ENCODE results near the gene POTEI.
"Not testable (repeated sequence)": the region's sequence is repeated elsewhere in the genome, so short reads cannot be mapped to it uniquely, and the experiment has no call there.

POTEI gene

GRCh38 chr2:130454712-130455083, 54.4 kb downstream of the POTEI start:
- DNase-seq = not testable (repeated sequence)

GRCh38 chr2:130453955-130454711, 55.0 kb downstream of the POTEI start:
- not testable (repeated sequence) for DNase-seq

GRCh38 chr2:130452897-130453296, 56.2 kb downstream of the POTEI start:
- DNase-seq = not testable (repeated sequence)

- DNase-seq = peak in 1 of 5 experiments; percentile 54
These were observed 57.3 kb downstream of the POTEI start for GRCh38 chr2:130451823-130452222.

GRCh38 chr2:130451278-130451677, 57.9 kb downstream of the POTEI start:
- peak in 1 of 5 experiments; percentile 37 for DNase-seq

- not testable (repeated sequence) for DNase-seq
These were observed 58.8 kb downstream of the POTEI start for GRCh38 chr2:130450366-130450765.

GRCh38 chr2:130427631-130428030, 81.5 kb downstream of the POTEI start:
- peak in 1 of 5 experiments; percentile 6 for DNase-seq

GRCh38 chr2:130418845-130419244, 90.3 kb downstream of the POTEI start:
- DNase-seq = not testable (repeated sequence)

GRCh38 chr2:130416693-130417092, 92.4 kb downstream of the POTEI start:
- DNase-seq = not testable (repeated sequence)

Measured in T-helper 2 cell (primary cell).